IgD-negative memory B cell (primary cell): ENCODE results near the gene SYNDIG1. TPM values are rescaled to one million over a fixed set of nuclear protein-coding genes. Genes with fewer than 3 reads are reported as not detected.

ENCODE experiments used
- H3K27ac Mint-ChIP-seq, 3 donors: one replicate each; pipeline ENCODE4 v1.8.0; 2020 to 2022; ENCODE audit warnings: mild to moderate bottlenecking in 3 of 3, mixed read lengths in 3 of 3, moderate library complexity in 1 of 3
- H3K27me3 Mint-ChIP-seq: one replicate; pipeline ENCODE4 v1.8.0; 2021; ENCODE audit warnings: mixed read lengths
- H3K36me3 Mint-ChIP-seq: one replicate; pipeline ENCODE4 v1.8.0; 2020; ENCODE audit warnings: mild to moderate bottlenecking, mixed read lengths
- H3K4me1 Mint-ChIP-seq, 3 donors: one replicate each; pipeline ENCODE4 v1.8.0; 2020 to 2022; ENCODE audit warnings: mixed read lengths in 3 of 3, mild to moderate bottlenecking in 1 of 3
- H3K4me3 Mint-ChIP-seq, 4 donors: one replicate each; pipeline ENCODE4 v1.8.0; 2020 to 2022; ENCODE audit warnings: mild to moderate bottlenecking in 4 of 4, mixed read lengths in 4 of 4, moderate library complexity in 3 of 4
- H3K9me3 Mint-ChIP-seq, 3 donors: one replicate each; pipeline ENCODE4 v1.8.0; 2020 to 2021; ENCODE audit warnings: mixed read lengths in 3 of 3, mild to moderate bottlenecking in 1 of 3
- polyA plus RNA-seq: library from polyadenylated mRNA; unstranded; fragments of 300-500 nt; fragmentation: Illumina TruSeq; gene quantifications from one replicate; pipeline ENCODE4 v1.2.3, GENCODE V29; 2021

Gene SYNDIG1
- polyA plus RNA-seq, 1 donor from 2014 or later: not detected

DNA sequence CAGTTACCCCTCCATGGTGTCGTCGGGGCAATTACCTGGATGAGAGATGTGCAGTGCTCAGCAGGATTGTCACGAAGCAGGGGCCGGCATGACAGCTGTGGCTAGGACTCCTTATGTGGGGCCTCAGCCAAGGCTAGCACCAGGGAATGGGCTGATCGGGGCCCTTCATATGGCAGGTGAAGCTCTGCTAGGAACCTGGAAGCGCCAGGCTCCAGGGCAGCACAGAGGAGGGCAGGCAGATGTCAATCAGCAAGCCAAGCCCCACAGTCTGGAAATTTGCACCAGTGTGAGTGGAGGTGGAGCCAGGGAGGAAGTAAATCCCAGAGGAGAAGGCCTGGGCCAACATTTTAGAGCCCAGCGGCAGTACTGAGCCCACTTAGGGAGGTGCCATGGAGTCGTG, 21.2 kb downstream of the SYNDIG1 start:
- no peak overlapping the region for H3K4me3 Mint-ChIP-seq
- H3K4me1 Mint-ChIP-seq: no peaks in the 10 kb centered on the region
- no peaks in the 10 kb centered on the region for H3K36me3 Mint-ChIP-seq
- H3K27me3 Mint-ChIP-seq: no peaks in the 10 kb centered on the region
- no peak overlapping the region for H3K27ac Mint-ChIP-seq
- H3K9me3 Mint-ChIP-seq: peaks cover 0 to 2% (median 0%) of the 10 kb centered on the region in 3 donors

DNA sequence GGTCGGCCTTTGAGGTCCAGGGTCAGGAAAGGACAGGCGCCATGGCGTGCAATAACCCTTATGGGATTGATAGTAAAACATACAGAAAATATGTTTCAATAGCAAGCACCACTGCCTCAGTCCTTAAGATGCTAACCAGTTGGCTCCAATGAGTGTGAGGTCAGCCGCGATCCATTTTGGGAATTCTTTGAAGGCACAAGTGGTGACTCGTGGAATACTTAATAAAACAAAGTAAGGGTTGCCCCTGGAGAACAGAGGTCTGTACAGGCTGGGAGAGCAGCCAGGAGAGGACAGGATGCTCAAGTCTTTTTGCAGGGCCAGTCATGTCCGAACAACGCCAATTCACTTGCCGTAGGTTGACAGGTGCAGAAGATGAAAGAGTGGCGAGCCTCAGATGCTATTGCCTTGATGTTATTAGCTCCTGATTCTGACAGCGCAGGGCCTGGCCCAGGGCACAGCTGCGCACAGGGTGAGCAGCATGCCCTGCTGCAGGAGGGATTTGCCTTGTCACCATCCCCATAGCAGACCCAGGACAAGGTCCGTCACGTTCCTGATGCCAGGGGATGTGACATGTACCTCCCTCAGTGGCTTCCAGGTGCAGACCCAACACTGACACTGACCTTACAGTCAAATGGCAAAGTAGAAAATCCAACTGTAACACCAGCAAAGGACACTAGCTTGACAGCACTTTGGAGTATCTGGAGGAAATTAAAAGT, 21.8 kb downstream of the SYNDIG1 start:
- no peak overlapping the region for H3K27ac Mint-ChIP-seq
- H3K27me3 Mint-ChIP-seq: no peaks in the 10 kb centered on the region
- H3K9me3 Mint-ChIP-seq: peaks cover 0 to 2% (median 0%) of the 10 kb centered on the region in 3 donors
- H3K36me3 Mint-ChIP-seq: no peaks in the 10 kb centered on the region
- H3K4me1 Mint-ChIP-seq: no peaks in the 10 kb centered on the region
- no peak overlapping the region for H3K4me3 Mint-ChIP-seq

- Mint-ChIP-seq H3K27ac (no peak overlapping the region), H3K27me3 (no peaks in the 10 kb centered on the region), H3K4me1 (no peaks in the 10 kb centered on the region), H3K9me3 (peaks cover 0 to 2% (median 0%) of the 10 kb centered on the region in 3 donors), H3K4me3 (no peak overlapping the region), H3K36me3 (no peaks in the 10 kb centered on the region)
These were observed 22.7 kb downstream of the SYNDIG1 start for GRCh38 chr20:24492031-24492607.

DNA sequence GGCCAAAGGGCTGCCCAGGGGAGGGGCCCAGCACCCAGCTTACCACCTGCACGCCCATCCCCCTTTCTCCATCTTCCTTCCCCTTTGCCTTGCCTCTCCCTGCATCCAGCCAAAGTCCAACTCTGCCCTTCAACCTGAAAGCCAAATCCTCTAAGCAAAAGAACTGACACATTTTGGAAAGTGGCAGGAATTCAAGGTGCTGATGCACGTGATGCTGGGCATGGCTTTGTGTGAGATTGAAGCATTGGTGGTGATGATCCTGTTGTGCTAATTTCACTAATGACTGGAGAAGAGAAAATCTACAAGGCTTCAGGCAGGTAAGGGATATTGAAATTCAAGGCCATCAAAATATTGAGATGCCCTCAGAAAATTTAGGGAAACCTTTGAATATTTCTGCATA, 23.3 kb downstream of the SYNDIG1 start:
- Mint-ChIP-seq H3K36me3 (no peaks in the 10 kb centered on the region), H3K4me3 (no peak overlapping the region), H3K4me1 (no peaks in the 10 kb centered on the region), H3K27ac (peak overlapping the region in 1 of 3 donors; percentile 60), H3K27me3 (no peaks in the 10 kb centered on the region), H3K9me3 (peaks cover 0 to 2% (median 0%) of the 10 kb centered on the region in 3 donors)

- H3K9me3 Mint-ChIP-seq: peaks cover 0 to 2% (median 0%) of the 10 kb centered on the region in 3 donors
- no peak overlapping the region for H3K27ac Mint-ChIP-seq
- H3K4me3 Mint-ChIP-seq: no peak overlapping the region
- H3K27me3 Mint-ChIP-seq: no peaks in the 10 kb centered on the region
- no peaks in the 10 kb centered on the region for H3K4me1 Mint-ChIP-seq
- no peaks in the 10 kb centered on the region for H3K36me3 Mint-ChIP-seq
These were observed 23.8 kb downstream of the SYNDIG1 start for GRCh38 chr20:24493181-24493580.

DNA sequence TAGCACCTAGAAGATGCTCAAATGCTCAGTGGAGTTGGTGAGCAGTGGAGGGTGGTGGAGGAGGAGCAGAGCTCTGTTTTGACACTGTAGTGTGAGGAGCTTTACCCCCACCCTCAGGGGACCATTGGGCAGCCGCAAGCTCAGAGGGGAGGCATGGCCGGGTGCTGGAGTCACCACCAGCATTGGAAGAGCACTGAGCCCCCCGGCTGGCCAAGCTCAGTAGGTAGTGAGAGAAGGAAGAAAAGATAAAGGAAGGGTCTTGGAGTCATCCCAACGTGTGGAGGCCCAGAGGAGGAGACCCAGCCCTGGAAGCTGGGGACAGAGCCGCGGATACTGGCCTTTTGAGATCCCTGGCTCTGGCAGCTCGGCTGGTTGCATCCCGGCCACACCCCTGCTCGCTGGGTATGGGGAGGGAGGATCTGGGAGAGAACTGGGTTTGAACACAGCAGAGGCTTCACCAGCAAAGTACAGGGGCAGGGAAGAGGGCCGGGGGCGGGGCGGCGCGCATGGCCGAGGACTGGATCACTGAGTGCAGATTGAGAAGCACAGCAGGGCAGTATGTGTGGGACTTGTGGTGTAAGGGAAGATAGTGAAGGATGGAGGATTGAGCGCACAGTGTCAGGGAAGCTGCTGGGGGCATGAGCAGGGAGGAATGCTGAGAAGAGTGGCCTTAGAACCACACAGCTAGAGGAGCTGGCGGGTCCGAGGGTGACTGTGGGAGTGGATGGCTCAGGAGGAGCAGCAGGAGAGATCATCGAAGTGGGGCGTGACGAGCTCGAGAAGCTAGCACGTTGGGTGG, 24.4 kb downstream of the SYNDIG1 start:
- H3K4me3 Mint-ChIP-seq: no peak overlapping the region
- H3K27me3 Mint-ChIP-seq: no peaks in the 10 kb centered on the region
- H3K4me1 Mint-ChIP-seq: no peaks in the 10 kb centered on the region
- H3K9me3 Mint-ChIP-seq: peaks cover 0 to 3% (median 0%) of the 10 kb centered on the region in 3 donors
- H3K36me3 Mint-ChIP-seq: no peaks in the 10 kb centered on the region
- H3K27ac Mint-ChIP-seq: no peak overlapping the region

GRCh38 chr20:24494460-24494920, 25.1 kb downstream of the SYNDIG1 start:
- H3K27me3 Mint-ChIP-seq: no peaks in the 10 kb centered on the region
- no peak overlapping the region for H3K27ac Mint-ChIP-seq

DNA sequence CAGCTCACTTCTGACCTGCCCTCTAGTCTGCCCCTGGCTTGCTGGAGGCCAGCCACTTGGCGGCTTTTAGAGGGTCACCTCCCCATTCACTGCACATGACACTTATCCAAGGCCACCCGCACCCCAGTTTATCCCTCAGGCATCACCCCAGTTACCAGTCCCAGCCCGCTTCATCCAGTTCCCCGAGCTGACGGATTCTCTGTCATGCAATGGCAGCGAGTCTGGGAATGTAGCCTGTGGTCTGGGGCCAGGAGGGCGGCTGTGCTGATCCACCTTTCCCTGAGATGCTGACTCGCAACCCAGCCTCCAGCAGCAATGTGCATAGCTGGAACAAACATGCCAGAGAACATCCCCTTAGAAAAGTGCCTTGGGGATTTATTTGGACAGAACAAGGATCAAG, 25.8 kb downstream of the SYNDIG1 start:
- Mint-ChIP-seq H3K4me1 (no peaks in the 10 kb centered on the region), H3K27me3 (no peaks in the 10 kb centered on the region), H3K9me3 (peaks cover 0 to 2% (median 0%) of the 10 kb centered on the region in 3 donors), H3K4me3 (no peak overlapping the region), H3K36me3 (no peaks in the 10 kb centered on the region), H3K27ac (no peak overlapping the region)

More at GRCh38 chr20:24494460-24494920, 25.1 kb downstream of the SYNDIG1 start:
- Mint-ChIP-seq H3K9me3 (peaks cover 0 to 2% (median 0%) of the 10 kb centered on the region in 3 donors), H3K36me3 (no peaks in the 10 kb centered on the region), H3K4me1 (no peaks in the 10 kb centered on the region), H3K4me3 (no peak overlapping the region)

- no peak overlapping the region for H3K4me3 Mint-ChIP-seq
- no peaks in the 10 kb centered on the region for H3K27me3 Mint-ChIP-seq
- peaks cover 0 to 2% (median 0%) of the 10 kb centered on the region in 3 donors for H3K9me3 Mint-ChIP-seq
- H3K27ac Mint-ChIP-seq: no peak overlapping the region
- H3K36me3 Mint-ChIP-seq: no peaks in the 10 kb centered on the region
- H3K4me1 Mint-ChIP-seq: no peaks in the 10 kb centered on the region
These were observed 28.4 kb downstream of the SYNDIG1 start for GRCh38 chr20:24497851-24498250.

DNA sequence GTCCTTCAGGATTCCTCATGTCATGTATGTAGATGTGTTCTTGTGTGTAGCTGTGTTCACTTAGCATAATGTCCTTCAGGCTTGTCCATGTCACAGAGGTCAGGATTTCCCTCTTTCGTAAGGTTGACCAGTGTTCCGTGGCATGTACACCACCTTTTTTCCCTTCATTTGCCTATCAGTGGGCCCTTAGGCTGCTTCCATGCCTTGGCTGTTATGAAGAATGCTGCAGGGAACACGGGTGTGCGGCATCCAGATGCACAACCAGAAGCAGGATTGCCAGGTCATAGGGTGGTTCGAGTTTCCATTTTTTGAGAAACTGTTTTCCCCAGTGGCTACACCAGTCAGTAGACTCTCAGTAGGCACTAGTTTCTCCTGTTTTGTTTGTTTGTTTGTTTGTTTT, 29.2 kb downstream of the SYNDIG1 start:
- no peaks in the 10 kb centered on the region for H3K4me1 Mint-ChIP-seq
- no peak overlapping the region for H3K27ac Mint-ChIP-seq
- H3K36me3 Mint-ChIP-seq: no peaks in the 10 kb centered on the region
- no peak overlapping the region for H3K4me3 Mint-ChIP-seq
- H3K27me3 Mint-ChIP-seq: no peaks in the 10 kb centered on the region
- peaks cover 0 to 2% (median 0%) of the 10 kb centered on the region in 3 donors for H3K9me3 Mint-ChIP-seq

DNA sequence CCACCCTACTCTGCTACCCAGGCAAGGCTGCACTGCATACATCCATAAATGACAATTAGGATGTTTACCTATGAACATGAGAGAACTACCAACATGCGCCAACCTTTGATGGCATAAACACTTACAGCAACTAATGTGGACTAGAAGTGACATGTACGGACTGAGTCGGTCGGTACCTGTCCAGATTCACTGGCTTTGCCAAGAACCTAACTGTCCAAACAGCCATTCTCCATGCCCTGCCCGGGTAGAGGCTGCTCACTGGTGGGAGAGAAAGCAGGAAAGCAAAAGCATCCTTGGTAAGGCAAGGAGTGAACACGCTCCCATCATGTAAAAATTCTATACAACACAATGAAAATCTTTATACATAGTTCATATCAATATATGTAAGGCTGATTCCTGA, 30.0 kb downstream of the SYNDIG1 start:
- no peak overlapping the region for H3K4me3 Mint-ChIP-seq
- H3K4me1 Mint-ChIP-seq: no peaks in the 10 kb centered on the region
- no peaks in the 10 kb centered on the region for H3K27me3 Mint-ChIP-seq
- no peak overlapping the region for H3K27ac Mint-ChIP-seq
- peaks cover 0 to 2% (median 0%) of the 10 kb centered on the region in 3 donors for H3K9me3 Mint-ChIP-seq
- H3K36me3 Mint-ChIP-seq: no peaks in the 10 kb centered on the region

DNA sequence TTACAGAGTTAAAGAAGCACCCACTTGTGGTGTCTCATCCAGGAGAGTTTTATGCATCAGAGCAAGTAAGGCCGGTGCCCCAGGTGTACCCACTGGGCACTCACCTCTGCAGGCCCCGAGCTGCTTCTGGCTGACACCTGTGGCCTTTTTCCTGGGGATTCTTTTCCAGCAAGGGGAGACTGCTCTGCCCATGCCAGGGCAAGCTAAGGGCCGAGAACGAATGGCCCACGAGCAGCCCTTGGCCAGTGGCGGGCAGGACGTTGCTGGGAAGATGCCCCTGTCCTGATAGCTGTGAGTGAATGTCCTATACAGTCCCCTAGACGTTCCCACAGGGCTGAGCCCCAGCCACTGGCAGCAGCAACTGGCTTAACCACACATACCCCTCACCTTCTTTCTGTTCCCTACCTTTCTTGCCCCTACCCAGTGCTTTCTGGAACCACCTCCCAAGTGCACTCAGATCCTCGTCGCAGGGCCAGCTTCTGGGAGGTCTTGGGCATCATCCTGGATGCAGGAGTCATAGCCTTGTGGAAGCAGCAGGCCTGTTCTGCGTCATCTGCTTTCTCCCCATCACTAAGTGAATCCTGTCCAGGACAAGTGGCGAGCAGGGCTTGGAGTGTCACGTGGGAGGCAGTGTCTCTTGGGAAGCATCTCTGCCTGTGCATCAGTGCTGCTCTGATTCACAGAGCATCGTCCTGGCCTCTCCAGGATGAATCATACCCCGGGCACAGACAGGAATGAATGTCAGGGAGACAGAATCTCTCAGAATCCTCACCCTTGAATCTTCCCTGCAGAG, 32.5 kb downstream of the SYNDIG1 start:
- Mint-ChIP-seq H3K36me3 (no peaks in the 10 kb centered on the region), H3K4me1 (no peaks in the 10 kb centered on the region), H3K27ac (no peak overlapping the region), H3K9me3 (peaks cover 0 to 4% (median 0%) of the 10 kb centered on the region in 3 donors), H3K4me3 (no peak overlapping the region), H3K27me3 (no peaks in the 10 kb centered on the region)

- H3K27me3 Mint-ChIP-seq: no peaks in the 10 kb centered on the region
- H3K4me1 Mint-ChIP-seq: no peaks in the 10 kb centered on the region
- H3K27ac Mint-ChIP-seq: no peak overlapping the region
- no peak overlapping the region for H3K4me3 Mint-ChIP-seq
- H3K9me3 Mint-ChIP-seq: peaks cover 0 to 4% (median 0%) of the 10 kb centered on the region in 3 donors
- H3K36me3 Mint-ChIP-seq: no peaks in the 10 kb centered on the region
These were observed 33.2 kb downstream of the SYNDIG1 start for GRCh38 chr20:24502661-24503060.

DNA sequence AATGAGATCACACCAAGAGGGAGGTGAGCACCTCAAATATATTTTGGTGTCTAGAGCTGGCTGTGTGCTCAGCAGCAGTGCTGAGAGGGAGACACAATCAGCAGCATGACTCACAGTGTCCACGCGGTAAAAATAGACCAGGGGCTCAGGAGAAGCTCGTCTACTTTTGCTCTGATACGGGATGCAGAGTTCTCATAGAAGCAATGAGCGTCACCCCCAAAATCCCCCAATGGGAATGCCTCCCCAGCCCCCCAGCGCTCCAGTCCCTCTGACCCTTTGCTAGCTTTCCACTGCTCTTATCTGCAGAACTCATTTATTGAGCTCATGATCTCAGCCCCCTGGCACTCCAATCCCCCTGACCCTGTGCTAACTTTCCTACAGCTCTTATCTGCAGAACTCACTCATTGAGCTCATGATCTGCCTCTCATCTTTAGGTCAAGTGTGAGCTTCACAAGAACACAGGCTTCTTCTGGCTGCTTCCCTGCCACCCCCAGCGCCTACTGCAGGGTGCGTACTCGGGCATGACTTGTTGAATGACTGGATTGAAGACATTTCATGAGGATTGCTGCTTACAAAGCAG, 34.0 kb downstream of the SYNDIG1 start:
- H3K27me3 Mint-ChIP-seq: no peaks in the 10 kb centered on the region
- no peak overlapping the region for H3K4me3 Mint-ChIP-seq
- H3K27ac Mint-ChIP-seq: no peak overlapping the region
- H3K36me3 Mint-ChIP-seq: no peaks in the 10 kb centered on the region
- peaks cover 0 to 2% (median 0%) of the 10 kb centered on the region in 3 donors for H3K9me3 Mint-ChIP-seq
- no peaks in the 10 kb centered on the region for H3K4me1 Mint-ChIP-seq
